PC-3 (cell line): ENCODE results near the gene TIAM2. TPM values are rescaled to one million over a fixed set of nuclear protein-coding genes. Genes with fewer than 3 reads are reported as not detected.

Experiments
- ATAC-seq: fragments of 200-7000 bp; cut with Tn5 transposase; 2 replicates; pipeline ENCODE4 v1.9.1; 2020; ENCODE audit warnings: mild to moderate bottlenecking, moderate library complexity
- BruUV-seq: library from RNA; stranded (reverse); fragments of 400-500 nt; replicated peaks from 2 replicates; lab custom pipeline; 2021; lab: Mats Ljungman, UMichigan
- CTCF ChIA-PET: fragments of 300-600 bp; sonication (Branson Sonifier 250); formaldehyde crosslinking; loops from one replicate; lab custom pipeline; 2022; ENCODE audit warnings: antibody characterized with exemption; lab: Charles Lee
- POLR2A ChIA-PET: fragments of 300-600 bp; sonication (Branson Sonifier 250); formaldehyde crosslinking; loops from one replicate; lab custom pipeline; 2022; ENCODE audit warnings: antibody characterized with exemption; ENCODE audit not compliant: unreplicated experiment; lab: Charles Lee
- DNase-seq: peaks from one replicate; pipeline ENCODE4 v3.0.0-alpha.2; 2015
- H2AFZ ChIP-seq: fragments of 300-600 bp; sonication (generic); 2 replicates; pipeline ENCODE4 v1.6.0; 2016; ENCODE audit warnings: antibody characterized with exemption, low read length
- H3F3A ChIP-seq: fragments of 300-600 bp; sonication (generic); one replicate; pipeline ENCODE4 v1.6.0; 2017; ENCODE audit warnings: antibody characterized with exemption, low read length, control low read depth, mild to moderate bottlenecking; ENCODE audit not compliant: unreplicated experiment
- H3K27ac ChIP-seq: fragments of 300-600 bp; sonication (generic); 2 replicates; pipeline ENCODE4 v1.5.1; 2016; ENCODE audit warnings: mild to moderate bottlenecking, low read length
- H3K27me3 ChIP-seq: fragments of 300-600 bp; sonication (generic); 2 replicates; pipeline ENCODE4 v1.6.1; 2016; ENCODE audit warnings: low read length, mixed read lengths
- H3K36me3 ChIP-seq: fragments of 300-600 bp; sonication (generic); 2 replicates; pipeline ENCODE4 v1.6.1; 2016; ENCODE audit warnings: low read depth, mixed run types, low read length, mixed read lengths
- H3K4me1 ChIP-seq: fragments of 300-600 bp; sonication (generic); 2 replicates; pipeline ENCODE4 v1.5.1; 2016; ENCODE audit warnings: low read length; ENCODE audit not compliant: insufficient read depth
- H3K4me2 ChIP-seq: fragments of 300-600 bp; sonication (generic); 2 replicates; pipeline ENCODE4 v1.6.0; 2016; ENCODE audit warnings: low read length
- H3K4me3 ChIP-seq: fragments of 300-600 bp; sonication (generic); 2 replicates; pipeline ENCODE4 v1.5.1; 2016; ENCODE audit warnings: mild to moderate bottlenecking, low read length, mixed read lengths
- H3K79me2 ChIP-seq: fragments of 300-600 bp; sonication (generic); 2 replicates; pipeline ENCODE4 v1.6.1; 2017; ENCODE audit warnings: low read length, mixed read lengths
- H3K9ac ChIP-seq: fragments of 300-600 bp; sonication (generic); 2 replicates; pipeline ENCODE4 v1.6.0; 2016; ENCODE audit warnings: mild to moderate bottlenecking, low read length
- H3K9me2 ChIP-seq: fragments of 300-600 bp; sonication (generic); replicated peaks from 2 replicates; pipeline ENCODE4 v1.6.1; 2016; ENCODE audit warnings: mixed run types, low read length, mixed read lengths
- H3K9me3 ChIP-seq: fragments of 300-600 bp; sonication (generic); 2 replicates; pipeline ENCODE4 v1.6.1; 2016; ENCODE audit warnings: low read length, mixed read lengths
- H4K20me1 ChIP-seq: fragments of 300-600 bp; sonication (generic); 2 replicates; pipeline ENCODE4 v1.6.1; 2016; ENCODE audit warnings: low read length, mixed read lengths
- EZH2 ChIP-seq: fragments of 300-600 bp; sonication (generic); IDR thresholded peaks from one replicate; pipeline ENCODE4 v1.6.1; 2017; ENCODE audit warnings: antibody characterized with exemption, mild to moderate bottlenecking, low read length; ENCODE audit not compliant: unreplicated experiment
- EZH2phosphoT487 ChIP-seq: fragments of 300-600 bp; sonication (generic); IDR thresholded peaks from 2 replicates; pipeline ENCODE4 v1.6.1; 2018; ENCODE audit warnings: mild to moderate bottlenecking, antibody characterized with exemption, low read length, borderline replicate concordance
- intact Hi-C: fragments of 100-400 bp; cut with micrococcal nuclease; formaldehyde crosslinking; loops from 2 replicates; pipeline ENCODE4 v1.9.0; 2023
- total RNA-seq: library from RNA; depleted of rRNA; stranded (reverse); fragments of >200 nt; gene quantifications from 2 replicates; pipeline ENCODE4 v1.2.3, GENCODE V29; 2014
- TF ChIP-seq, protein P1 (sequence below): fragments of 300-600 bp; sonication (generic); conservative IDR thresholded peaks from 2 replicates; pipeline ENCODE4 v1.5.1; 2017; ENCODE audit warnings: antibody characterized with exemption, low read depth, mild to moderate bottlenecking, low read length

The TIAM2 gene
- total RNA-seq, 1 experiment from 2014 or later = 4.5 TPM

- no peaks in the 10 kb centered on the region for H3F3A ChIP-seq
- H4K20me1 ChIP-seq = no peaks in the 10 kb centered on the region
- H3K9ac ChIP-seq = no peak overlapping the region
- no peaks in the 10 kb centered on the region for H3K27me3 ChIP-seq
- H3K79me2 ChIP-seq = no peaks in the 10 kb centered on the region
- no peak overlapping the region for H3K4me3 ChIP-seq
- intact Hi-C loops = no loop called here
- ChIA-PET POLR2A (no interaction called here), CTCF (no interaction called here)
- no peak overlapping the region for H3K27ac ChIP-seq
- no peak overlapping the region for H3K4me2 ChIP-seq
- H3K9me2 ChIP-seq = no peaks in the 10 kb centered on the region
- ATAC-seq = no peak
- TF ChIP-seq EZH2 = no peak
- TF ChIP-seq EZH2phosphoT487 = no peak
- TF ChIP-seq, protein P1, sequence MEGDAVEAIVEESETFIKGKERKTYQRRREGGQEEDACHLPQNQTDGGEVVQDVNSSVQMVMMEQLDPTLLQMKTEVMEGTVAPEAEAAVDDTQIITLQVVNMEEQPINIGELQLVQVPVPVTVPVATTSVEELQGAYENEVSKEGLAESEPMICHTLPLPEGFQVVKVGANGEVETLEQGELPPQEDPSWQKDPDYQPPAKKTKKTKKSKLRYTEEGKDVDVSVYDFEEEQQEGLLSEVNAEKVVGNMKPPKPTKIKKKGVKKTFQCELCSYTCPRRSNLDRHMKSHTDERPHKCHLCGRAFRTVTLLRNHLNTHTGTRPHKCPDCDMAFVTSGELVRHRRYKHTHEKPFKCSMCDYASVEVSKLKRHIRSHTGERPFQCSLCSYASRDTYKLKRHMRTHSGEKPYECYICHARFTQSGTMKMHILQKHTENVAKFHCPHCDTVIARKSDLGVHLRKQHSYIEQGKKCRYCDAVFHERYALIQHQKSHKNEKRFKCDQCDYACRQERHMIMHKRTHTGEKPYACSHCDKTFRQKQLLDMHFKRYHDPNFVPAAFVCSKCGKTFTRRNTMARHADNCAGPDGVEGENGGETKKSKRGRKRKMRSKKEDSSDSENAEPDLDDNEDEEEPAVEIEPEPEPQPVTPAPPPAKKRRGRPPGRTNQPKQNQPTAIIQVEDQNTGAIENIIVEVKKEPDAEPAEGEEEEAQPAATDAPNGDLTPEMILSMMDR = no peak
- H2AFZ ChIP-seq = no peak overlapping the region
- H3K4me1 ChIP-seq = no peaks in the 10 kb centered on the region
- BruUV-seq = no TSS peak
- no peak for DNase-seq
- H3K9me3 ChIP-seq = no peaks in the 10 kb centered on the region
- no peaks in the 10 kb centered on the region for H3K36me3 ChIP-seq
Measured at GRCh38 chr6:155115893-155116570, 120.9 kb downstream of the TIAM2 start.

DNA sequence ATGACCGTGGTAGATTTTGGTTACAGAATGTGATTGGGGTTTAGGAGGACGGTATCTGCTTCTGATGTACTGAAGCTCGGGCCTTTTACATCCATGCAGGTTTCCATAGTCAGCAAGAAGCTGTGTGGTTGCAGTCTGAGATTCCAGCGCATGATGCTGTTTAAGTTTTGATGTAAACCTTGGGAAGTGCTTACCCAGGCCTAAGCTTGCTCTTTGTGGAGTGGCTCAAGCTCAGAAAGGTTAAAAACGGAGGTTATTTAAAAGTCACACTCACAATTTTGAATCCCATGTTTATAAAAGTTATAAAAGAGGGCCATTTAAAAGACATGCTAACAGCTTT, 121.4 kb downstream of the TIAM2 start:
- ChIA-PET CTCF (no interaction called here), POLR2A (no interaction called here)
- Histone ChIP-seq H3K27me3 (no peaks in the 10 kb centered on the region), H3K79me2 (no peaks in the 10 kb centered on the region), H3K4me3 (no peak overlapping the region), H3K4me1 (no peaks in the 10 kb centered on the region), H2AFZ (no peak overlapping the region), H3K36me3 (no peaks in the 10 kb centered on the region), H3K27ac (no peak overlapping the region), H3K9me2 (no peaks in the 10 kb centered on the region), H4K20me1 (no peaks in the 10 kb centered on the region), H3K4me2 (no peak overlapping the region), H3K9me3 (no peaks in the 10 kb centered on the region), H3F3A (no peaks in the 10 kb centered on the region), H3K9ac (no peak overlapping the region)
- TF ChIP-seq, protein P1 = no peak
- no peak for TF ChIP-seq EZH2
- TF ChIP-seq EZH2phosphoT487 = no peak
- no peak for ATAC-seq
- no TSS peak for BruUV-seq
- DNase-seq = no peak
- intact Hi-C loops = no loop called here

GRCh38 chr6:155117256-155117655, 122.1 kb downstream of the TIAM2 start:
- no peak for TF ChIP-seq EZH2
- no peak for TF ChIP-seq EZH2phosphoT487
- TF ChIP-seq, protein P1 = no peak
- Histone ChIP-seq H3K27ac (no peak overlapping the region), H3K79me2 (no peaks in the 10 kb centered on the region), H3K9ac (no peak overlapping the region), H3K9me2 (no peaks in the 10 kb centered on the region), H4K20me1 (no peaks in the 10 kb centered on the region), H3K4me2 (no peak overlapping the region), H3K36me3 (no peaks in the 10 kb centered on the region), H3K4me1 (no peaks in the 10 kb centered on the region), H3K9me3 (no peaks in the 10 kb centered on the region), H3F3A (no peaks in the 10 kb centered on the region), H2AFZ (no peak overlapping the region), H3K27me3 (no peaks in the 10 kb centered on the region), H3K4me3 (no peak overlapping the region)
- BruUV-seq = no TSS peak
- ATAC-seq (no peak), DNase-seq (peak; percentile 39)
- intact Hi-C loops = no loop called here
- ChIA-PET POLR2A (no interaction called here), CTCF (no interaction called here)
